Measurements from ENCODE around the gene ITIH5. TPM values are rescaled to one million over a fixed set of nuclear protein-coding genes. Genes with fewer than 3 reads are reported as not detected.

The ITIH5 gene
- total RNA-seq, 1 donor from 2014 or later, result not detected

- no peak for DNase-seq (ENCODE audit: low read depth)
These were observed 115.5 kb downstream of the ITIH5 start for GRCh38 chr10:7551289-7551688.

GRCh38 chr10:7550013-7550412 is 116.8 kb downstream of the ITIH5 start:
- DNase-seq (ENCODE audit: low read depth), result no peak

GRCh38 chr10:7547829-7548228 is 118.9 kb downstream of the ITIH5 start:
- no peak for DNase-seq (ENCODE audit: low read depth)

GRCh38 chr10:7547206-7547605 is 119.6 kb downstream of the ITIH5 start:
- no peak for DNase-seq (ENCODE audit: low read depth)

- no peak for DNase-seq (ENCODE audit: low read depth)
These were observed 120.3 kb downstream of the ITIH5 start for GRCh38 chr10:7546385-7546967.

- DNase-seq (ENCODE audit: low read depth), result no peak
These were observed 121.0 kb downstream of the ITIH5 start for GRCh38 chr10:7545792-7546191.

GRCh38 chr10:7545261-7545660 is 121.5 kb downstream of the ITIH5 start:
- no peak for DNase-seq (ENCODE audit: low read depth)

- DNase-seq (ENCODE audit: low read depth), result no peak
These were observed 122.6 kb downstream of the ITIH5 start for GRCh38 chr10:7544203-7544602.

GRCh38 chr10:7542189-7542914 is 124.4 kb downstream of the ITIH5 start:
- no peak for DNase-seq (ENCODE audit: low read depth)

GRCh38 chr10:7541137-7542087 is 125.4 kb downstream of the ITIH5 start:
- no peak for DNase-seq (ENCODE audit: low read depth)

GRCh38 chr10:7538970-7539654 is 127.7 kb downstream of the ITIH5 start:
- DNase-seq (ENCODE audit: low read depth), result no peak

- DNase-seq (ENCODE audit: low read depth), result no peak
These were observed 129.6 kb downstream of the ITIH5 start for GRCh38 chr10:7537126-7537525.

- no peak for DNase-seq (ENCODE audit: low read depth)
These were observed 132.3 kb downstream of the ITIH5 start for GRCh38 chr10:7534480-7534852.

GRCh38 chr10:7533657-7534479 is 132.9 kb downstream of the ITIH5 start:
- no peak for DNase-seq (ENCODE audit: low read depth)

GRCh38 chr10:7532723-7533498 is 133.9 kb downstream of the ITIH5 start:
- DNase-seq (ENCODE audit: low read depth), result no peak

- no peak for DNase-seq (ENCODE audit: low read depth)
These were observed 137.1 kb downstream of the ITIH5 start for GRCh38 chr10:7529638-7530037.

- no peak for DNase-seq (ENCODE audit: low read depth)
These were observed 139.3 kb downstream of the ITIH5 start for GRCh38 chr10:7527468-7527867.

GRCh38 chr10:7526017-7526400 is 140.8 kb downstream of the ITIH5 start:
- DNase-seq (ENCODE audit: low read depth), result peak; percentile 0

- peak; percentile 68 for DNase-seq (ENCODE audit: low read depth)
These were observed 141.3 kb downstream of the ITIH5 start for GRCh38 chr10:7525314-7526016.

All from myocyte (in vitro differentiated cells).